ENCODE results near the gene FDXACB1.
A peak's percentile ranks its signal among the peaks of the same experiment; 100 is the strongest.

The FDXACB1 gene

DNA sequence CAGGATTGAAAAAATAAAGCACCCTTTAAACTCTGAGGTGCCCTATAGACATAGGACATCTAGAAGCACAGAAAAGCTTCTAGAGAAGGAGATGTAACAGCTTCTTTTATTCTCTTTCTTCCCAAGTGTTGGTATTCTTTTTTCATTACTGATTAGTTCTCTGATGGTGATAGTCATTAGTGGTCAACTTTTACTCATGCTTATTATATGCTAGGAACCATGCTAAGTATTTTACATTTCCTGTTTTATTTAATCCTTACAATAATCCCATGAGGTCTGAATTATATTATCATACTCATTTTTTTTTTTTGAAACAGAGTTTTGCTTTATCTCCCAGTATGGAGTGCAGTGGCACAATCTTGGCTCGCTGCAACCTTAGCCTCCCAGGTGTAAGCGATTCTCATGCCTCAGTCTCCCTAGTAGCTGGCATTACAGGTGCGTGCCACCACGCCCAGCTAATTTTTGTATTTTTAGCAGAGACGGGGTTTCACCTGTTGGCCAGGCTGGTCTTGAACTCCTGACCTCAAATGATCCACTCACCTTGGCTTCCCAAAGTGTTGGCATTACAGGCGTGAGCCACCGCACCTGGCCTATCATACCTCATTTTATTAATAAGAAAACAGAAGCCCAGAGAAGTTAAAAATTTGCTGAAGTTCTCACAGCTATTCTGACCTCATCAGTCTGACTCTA lies 42.7 kb upstream of the FDXACB1 start:
- TF ChIP-seq, protein P1, sequence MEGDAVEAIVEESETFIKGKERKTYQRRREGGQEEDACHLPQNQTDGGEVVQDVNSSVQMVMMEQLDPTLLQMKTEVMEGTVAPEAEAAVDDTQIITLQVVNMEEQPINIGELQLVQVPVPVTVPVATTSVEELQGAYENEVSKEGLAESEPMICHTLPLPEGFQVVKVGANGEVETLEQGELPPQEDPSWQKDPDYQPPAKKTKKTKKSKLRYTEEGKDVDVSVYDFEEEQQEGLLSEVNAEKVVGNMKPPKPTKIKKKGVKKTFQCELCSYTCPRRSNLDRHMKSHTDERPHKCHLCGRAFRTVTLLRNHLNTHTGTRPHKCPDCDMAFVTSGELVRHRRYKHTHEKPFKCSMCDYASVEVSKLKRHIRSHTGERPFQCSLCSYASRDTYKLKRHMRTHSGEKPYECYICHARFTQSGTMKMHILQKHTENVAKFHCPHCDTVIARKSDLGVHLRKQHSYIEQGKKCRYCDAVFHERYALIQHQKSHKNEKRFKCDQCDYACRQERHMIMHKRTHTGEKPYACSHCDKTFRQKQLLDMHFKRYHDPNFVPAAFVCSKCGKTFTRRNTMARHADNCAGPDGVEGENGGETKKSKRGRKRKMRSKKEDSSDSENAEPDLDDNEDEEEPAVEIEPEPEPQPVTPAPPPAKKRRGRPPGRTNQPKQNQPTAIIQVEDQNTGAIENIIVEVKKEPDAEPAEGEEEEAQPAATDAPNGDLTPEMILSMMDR (IDR thresholded peaks at IDR 0.05; ENCODE audit: low read depth, low read length): no peak
- DNase-seq (ENCODE audit: low read depth in 2 of 2): no peak
- H3K4me3 ChIP-seq (replicated peaks in 1 of 2; ENCODE audit: low read depth in 2 of 2, low read length in 2 of 2): no peak overlapping the region

DNA sequence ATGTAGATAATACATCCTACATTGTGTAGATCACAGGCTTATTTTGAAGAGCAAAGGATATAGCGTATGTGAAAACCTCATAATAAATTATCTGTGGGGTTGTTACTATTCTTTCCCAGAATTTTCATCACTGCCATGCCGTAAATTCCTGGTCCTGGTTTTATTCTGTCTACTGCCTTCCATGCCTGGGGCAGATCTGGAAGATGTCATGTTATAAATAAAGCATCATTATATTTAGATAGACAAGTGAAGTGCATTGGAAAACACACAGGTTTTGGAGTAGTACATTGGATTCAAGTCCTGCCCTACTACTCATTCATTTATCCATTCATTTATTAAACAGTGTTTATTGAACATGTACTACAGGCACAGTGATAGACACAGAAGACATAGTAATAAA lies 41.9 kb upstream of the FDXACB1 start:
- no peak overlapping the region for H3K4me3 ChIP-seq (replicated peaks in 1 of 2; ENCODE audit: low read depth in 2 of 2, low read length in 2 of 2)
- TF ChIP-seq, protein P1 (IDR thresholded peaks at IDR 0.05; ENCODE audit: low read depth, low read length): no peak
- DNase-seq (ENCODE audit: low read depth in 2 of 2): no peak

- TF ChIP-seq, protein P1 (IDR thresholded peaks at IDR 0.05; ENCODE audit: low read depth, low read length): no peak
- no peak within 1 kb of the TSS for H3K4me3 ChIP-seq (replicated peaks in 1 of 2; ENCODE audit: low read depth in 2 of 2, low read length in 2 of 2)
- peak; percentile 44 to 52 for DNase-seq (ENCODE audit: low read depth in 2 of 2)
These were observed 39.7 kb upstream of the FDXACB1 start, which contains the start of gene C11orf52 for GRCh38 chr11:111918390-111919256. C11orf52 (plus strand) TSS chr11:111918913; CDS start chr11:111918973, 60 bp downstream.

DNA sequence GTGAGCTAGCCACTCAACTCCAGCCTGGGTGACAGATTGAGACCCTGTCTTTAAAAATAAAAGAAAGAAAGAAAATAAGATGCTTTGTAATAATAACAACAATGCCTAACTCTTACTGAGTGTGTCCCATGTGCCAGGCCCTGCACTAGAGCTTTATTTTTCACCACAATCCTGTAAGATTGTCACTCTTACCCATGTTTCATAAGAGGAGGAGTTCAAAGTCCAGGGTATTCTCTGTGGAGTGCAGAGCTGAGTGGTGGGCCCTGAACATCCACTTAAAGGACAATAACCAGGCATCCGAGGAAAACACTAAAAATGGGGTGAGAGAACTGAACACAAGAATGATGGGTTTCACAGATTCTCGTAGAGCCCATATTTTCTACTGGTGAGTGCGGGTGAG lies 38.8 kb upstream of the FDXACB1 start:
- TF ChIP-seq, protein P1 (IDR thresholded peaks at IDR 0.05; ENCODE audit: low read depth, low read length): no peak
- H3K4me3 ChIP-seq (replicated peaks in 1 of 2; ENCODE audit: low read depth in 2 of 2, low read length in 2 of 2): no peak overlapping the region
- no peak for DNase-seq (ENCODE audit: low read depth in 2 of 2)

DNA sequence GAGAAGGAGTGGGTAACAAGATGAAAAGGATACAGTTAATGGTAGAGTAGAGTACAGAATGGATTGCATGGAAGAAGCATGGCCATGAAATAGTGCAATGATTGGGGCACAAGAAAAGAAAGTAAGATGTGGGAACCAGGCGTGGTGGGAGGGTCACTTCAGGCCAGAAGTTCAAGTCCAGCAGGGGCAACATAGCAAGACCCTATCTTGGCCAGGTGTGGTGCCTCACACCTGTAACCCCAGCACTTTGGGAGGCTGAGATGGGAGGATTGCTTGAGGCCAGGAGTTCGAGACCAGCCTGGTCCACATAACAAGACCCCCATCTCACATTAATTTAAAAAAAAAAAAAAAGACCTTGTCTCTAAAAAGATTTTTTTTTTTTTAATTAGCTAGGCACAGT lies 38.3 kb upstream of the FDXACB1 start:
- no peak overlapping the region for H3K4me3 ChIP-seq (replicated peaks in 1 of 2; ENCODE audit: low read depth in 2 of 2, low read length in 2 of 2)
- DNase-seq (ENCODE audit: low read depth in 2 of 2): no peak
- TF ChIP-seq, protein P1 (IDR thresholded peaks at IDR 0.05; ENCODE audit: low read depth, low read length): no peak

DNA sequence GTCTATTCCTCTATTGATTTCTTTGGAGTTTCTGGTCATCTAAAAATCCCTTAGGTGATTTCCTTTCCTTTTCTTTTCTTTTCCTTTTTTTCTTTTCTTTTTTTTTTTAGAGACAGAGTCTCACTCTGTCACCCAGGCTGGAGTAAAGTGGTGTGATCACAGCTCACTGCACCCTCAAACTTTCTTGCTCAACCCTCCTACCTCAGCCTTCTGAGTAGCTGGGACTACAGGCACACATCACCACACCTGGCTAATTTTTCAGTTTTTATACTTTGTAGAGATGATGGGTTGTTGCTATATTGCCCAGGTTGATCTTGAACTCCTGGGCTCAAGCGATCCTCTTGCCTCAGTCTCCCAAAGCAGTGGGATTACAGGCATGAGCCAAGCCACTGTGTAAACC lies 37.8 kb upstream of the FDXACB1 start:
- DNase-seq (ENCODE audit: low read depth in 2 of 2): no peak
- H3K4me3 ChIP-seq (replicated peaks in 1 of 2; ENCODE audit: low read depth in 2 of 2, low read length in 2 of 2): no peak overlapping the region
- TF ChIP-seq, protein P1 (IDR thresholded peaks at IDR 0.05; ENCODE audit: low read depth, low read length): no peak
